Panc1 (cell line): ENCODE data around the gene OTUD1. TPM values are rescaled to one million over a fixed set of nuclear protein-coding genes. Genes with fewer than 3 reads are reported as not detected.

Source experiments
- ATAC-seq: fragments of 200-7000 bp; cut with Tn5 transposase; 2 replicates; pipeline ENCODE4 v1.9.1; 2020; ENCODE audit warnings: mild to moderate bottlenecking, moderate library complexity
- BruUV-seq: library from RNA; stranded (reverse); fragments of 400-500 nt; replicated peaks from 2 replicates; lab custom pipeline; 2021; lab: Mats Ljungman, UMichigan
- CTCF ChIA-PET: fragments of 300-600 bp; sonication (Branson Sonifier 250); formaldehyde crosslinking; loops from one replicate; lab custom pipeline; 2022; ENCODE audit warnings: antibody characterized with exemption; lab: Charles Lee
- POLR2A ChIA-PET: fragments of 300-600 bp; sonication (Branson Sonifier 250); formaldehyde crosslinking; loops from one replicate; lab custom pipeline; 2022; ENCODE audit warnings: antibody characterized with exemption; lab: Charles Lee
- DNase-seq: peaks from one replicate; pipeline ENCODE4 v3.0.0-alpha.2; 2010; ENCODE audit warnings: low read depth, low spot score
- H3K27ac ChIP-seq: 2 replicates; pipeline ENCODE4 v1.5.1; 2011; ENCODE audit warnings: mild to moderate bottlenecking, low read length, inconsistent platforms
- H3K27me3 ChIP-seq: fragments of 200-500 bp; sonication (Bioruptor generic); 2 replicates; pipeline ENCODE4 v1.6.0; 2014; ENCODE audit warnings: low read length, inconsistent platforms; ENCODE audit not compliant: control insufficient read depth, insufficient read depth
- H3K36me3 ChIP-seq: fragments of 200-500 bp; sonication (Bioruptor generic); 2 replicates; pipeline ENCODE4 v1.5.1; 2014; ENCODE audit warnings: inconsistent platforms, mild to moderate bottlenecking, low read length, moderate library complexity; ENCODE audit not compliant: control insufficient read depth, insufficient read depth
- H3K4me1 ChIP-seq: 2 replicates; pipeline ENCODE4 v1.5.1; 2011; ENCODE audit warnings: inconsistent platforms, mild to moderate bottlenecking, low read length, moderate library complexity; ENCODE audit not compliant: control insufficient read depth, insufficient read depth
- H3K4me3 ChIP-seq, 2 experiments: 2 replicates each; pipeline ENCODE4 v1.5.1; 2011 to 2012; ENCODE audit warnings: low read depth in 2 of 2, low read length in 2 of 2, mild to moderate bottlenecking in 2 of 2, inconsistent platforms in 1 of 2, moderate library complexity in 1 of 2
- H3K9me3 ChIP-seq: fragments of 200-500 bp; sonication (Bioruptor generic); 2 replicates; pipeline ENCODE4 v1.5.1; 2014; ENCODE audit warnings: low read depth, mild to moderate bottlenecking, inconsistent platforms, low read length, moderate library complexity; ENCODE audit not compliant: control insufficient read depth, insufficient read depth
- POLR2AphosphoS5 ChIP-seq: IDR thresholded peaks from 2 replicates; pipeline ENCODE4 v1.6.1; 2012; ENCODE audit warnings: mild to moderate bottlenecking, low read depth, low read length, moderate library complexity
- REST ChIP-seq, 2 experiments: IDR thresholded peaks; 2 replicates each; pipeline ENCODE4 v1.6.1; 2011 to 2012; ENCODE audit warnings: low read depth in 2 of 2, control low read depth in 1 of 2, low read length in 1 of 2, mild to moderate bottlenecking in 1 of 2, moderate library complexity in 1 of 2; ENCODE audit not compliant: insufficient read depth in 1 of 2
- SIN3A ChIP-seq: IDR thresholded peaks from 2 replicates; pipeline ENCODE4 v1.6.1; 2012; ENCODE audit warnings: low read depth, mild to moderate bottlenecking, low read length, moderate library complexity, borderline replicate concordance; ENCODE audit not compliant: insufficient read depth
- TCF7L2 ChIP-seq: IDR thresholded peaks from 2 replicates; pipeline ENCODE4 v1.6.1; 2011; ENCODE audit warnings: mild to moderate bottlenecking, low read depth, low read length, inconsistent platforms
- in situ Hi-C: cut with HindIII; loops from 2 replicates; pipeline ENCODE4 v1.10.0; 2016; ENCODE audit warnings: low sequenced_read_pairs, low pct_unique_long_range_greater_than_20kb
- intact Hi-C: fragments of 100-400 bp; cut with micrococcal nuclease; formaldehyde crosslinking; loops from one replicate; pipeline ENCODE4 v1.10.0; 2022; ENCODE audit not compliant: unreplicated experiment
- total RNA-seq: library from RNA; stranded (reverse); gene quantifications from one replicate; pipeline ENCODE4 v1.2.1, GENCODE V29; 2021; ENCODE audit not compliant: unreplicated experiment
- TF ChIP-seq, protein P1 (sequence below): fragments of 450-650 bp; IDR thresholded peaks from 2 replicates; pipeline ENCODE4 v1.5.1; 2017; ENCODE audit warnings: mild to moderate bottlenecking

OTUD1 gene
- total RNA-seq, 1 experiment from 2014 or later: 2.8 TPM

- H3K27me3 ChIP-seq: no peaks in the 10 kb centered on the region
- H3K36me3 ChIP-seq: no peaks in the 10 kb centered on the region
- intact Hi-C loops (no loop called here), in situ Hi-C loops (no loop called here)
- H3K4me3 ChIP-seq: no peak overlapping the region
- no peaks in the 10 kb centered on the region for H3K9me3 ChIP-seq
- CTCF ChIA-PET: no interaction called here
- DNase-seq: no peak
- BruUV-seq: no TSS peak
- no peaks in the 10 kb centered on the region for H3K4me1 ChIP-seq
- POLR2A ChIA-PET: no interaction called here
- no peak overlapping the region for H3K27ac ChIP-seq
- TF ChIP-seq POLR2AphosphoS5 (no peak), REST (IDR thresholded peaks at IDR 0.05; ENCODE audit: insufficient read depth in 1 of 2, low read depth in 2 of 2, low read length in 1 of 2) (no peak)
- no peak for ATAC-seq
Observed at GRCh38 chr10:23453465-23453864, 14.6 kb downstream of the OTUD1 start.

DNA sequence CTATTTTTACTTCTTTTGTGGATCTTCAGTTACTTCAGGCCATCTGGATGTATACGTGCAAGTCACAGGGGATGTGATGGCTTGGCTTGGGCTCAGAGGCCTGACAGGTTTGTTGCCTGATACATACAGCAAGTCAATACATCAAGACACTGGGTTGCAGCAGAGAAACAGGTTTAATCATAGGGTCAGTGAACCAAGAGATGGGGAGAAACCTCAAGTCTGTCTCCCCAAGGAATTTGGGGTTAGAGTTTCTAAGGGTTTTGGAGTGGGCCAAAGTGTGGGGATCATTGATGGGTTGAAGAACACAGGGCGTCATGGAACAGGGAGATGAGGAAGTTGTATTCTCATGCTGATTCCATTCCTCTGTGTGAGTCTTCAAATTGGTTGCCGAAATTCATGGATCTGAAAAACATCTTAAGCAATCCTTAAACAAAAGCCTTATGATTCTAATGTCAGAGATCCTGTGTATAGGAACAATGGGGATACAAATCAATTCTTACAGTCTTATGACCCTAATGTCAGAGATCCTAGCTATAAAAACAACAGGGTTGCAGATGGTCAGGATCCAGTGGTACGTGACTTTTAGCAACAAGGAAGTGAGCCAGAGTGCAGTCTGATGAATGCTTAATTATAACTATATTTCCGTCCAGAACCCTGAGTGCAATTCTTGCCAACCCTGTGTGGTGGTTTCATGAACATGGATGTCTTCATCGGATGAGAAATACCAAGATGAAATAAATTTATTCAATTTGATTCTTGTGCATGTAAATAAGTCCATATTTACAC lies 18.9 kb downstream of the OTUD1 start:
- no peaks in the 10 kb centered on the region for H3K4me1 ChIP-seq
- no TSS peak for BruUV-seq
- POLR2A ChIA-PET: no interaction called here
- no peaks in the 10 kb centered on the region for H3K27me3 ChIP-seq
- no peaks in the 10 kb centered on the region for H3K9me3 ChIP-seq
- no peak for TF ChIP-seq POLR2AphosphoS5
- TF ChIP-seq TCF7L2: no peak
- no peak for TF ChIP-seq REST (IDR thresholded peaks at IDR 0.05; ENCODE audit: insufficient read depth in 1 of 2, low read depth in 2 of 2, low read length in 1 of 2)
- TF ChIP-seq, protein P1, sequence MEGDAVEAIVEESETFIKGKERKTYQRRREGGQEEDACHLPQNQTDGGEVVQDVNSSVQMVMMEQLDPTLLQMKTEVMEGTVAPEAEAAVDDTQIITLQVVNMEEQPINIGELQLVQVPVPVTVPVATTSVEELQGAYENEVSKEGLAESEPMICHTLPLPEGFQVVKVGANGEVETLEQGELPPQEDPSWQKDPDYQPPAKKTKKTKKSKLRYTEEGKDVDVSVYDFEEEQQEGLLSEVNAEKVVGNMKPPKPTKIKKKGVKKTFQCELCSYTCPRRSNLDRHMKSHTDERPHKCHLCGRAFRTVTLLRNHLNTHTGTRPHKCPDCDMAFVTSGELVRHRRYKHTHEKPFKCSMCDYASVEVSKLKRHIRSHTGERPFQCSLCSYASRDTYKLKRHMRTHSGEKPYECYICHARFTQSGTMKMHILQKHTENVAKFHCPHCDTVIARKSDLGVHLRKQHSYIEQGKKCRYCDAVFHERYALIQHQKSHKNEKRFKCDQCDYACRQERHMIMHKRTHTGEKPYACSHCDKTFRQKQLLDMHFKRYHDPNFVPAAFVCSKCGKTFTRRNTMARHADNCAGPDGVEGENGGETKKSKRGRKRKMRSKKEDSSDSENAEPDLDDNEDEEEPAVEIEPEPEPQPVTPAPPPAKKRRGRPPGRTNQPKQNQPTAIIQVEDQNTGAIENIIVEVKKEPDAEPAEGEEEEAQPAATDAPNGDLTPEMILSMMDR: no peak
- TF ChIP-seq SIN3A: no peak
- CTCF ChIA-PET: no interaction called here
- intact Hi-C loops: no loop called here
- ATAC-seq: no peak
- in situ Hi-C loops: no loop called here
- H3K27ac ChIP-seq: no peak overlapping the region
- no peak for DNase-seq
- no peaks in the 10 kb centered on the region for H3K36me3 ChIP-seq
- no peak overlapping the region for H3K4me3 ChIP-seq
